Mononuclear cell (primary cell): ENCODE measurements around the gene PSMC5. TPM values are rescaled to one million over a fixed set of nuclear protein-coding genes. Genes with fewer than 3 reads are reported as not detected.
"Not testable (repeated sequence)": the region's sequence is repeated elsewhere in the genome, so short reads cannot be mapped to it uniquely, and the experiment has no call there.

Experiments
- H3K27me3 ChIP-seq: 2 replicates; pipeline ENCODE4 v1.6.0; 2011; ENCODE audit warnings: low read length, control low read depth; ENCODE audit not compliant: insufficient read depth
- H3K4me1 ChIP-seq: 2 replicates; pipeline ENCODE4 v1.5.1; 2011; ENCODE audit warnings: mild to moderate bottlenecking, low read length, control low read depth; ENCODE audit not compliant: insufficient read depth
- H3K4me3 ChIP-seq: 2 replicates; pipeline ENCODE4 v1.5.1; 2011; ENCODE audit warnings: mild to moderate bottlenecking, low read length, moderate library complexity
- H3K9me3 ChIP-seq: 2 replicates; pipeline ENCODE4 v1.5.1; 2011; ENCODE audit warnings: low read depth, mild to moderate bottlenecking, control low read depth, low read length
- total RNA-seq: library from RNA; depleted of rRNA; stranded (reverse); fragments of >200 nt; gene quantifications from one replicate; pipeline ENCODE4 v1.2.3, GENCODE V29; 2012

The PSMC5 gene
- 15.3 TPM for total RNA-seq

- H3K4me3 ChIP-seq: peak within 1 kb of the TSS; percentile 83
- H3K9me3 ChIP-seq: no peaks in the 10 kb centered on the region
- no peaks in the 10 kb centered on the region for H3K27me3 ChIP-seq
- H3K4me1 ChIP-seq: peaks cover 44% of the 10 kb centered on the region
Measured at GRCh38 chr17:63827002-63827800, at the start of gene PSMC5, which contains the start of gene FTSJ3. Gene PSMC5, plus strand, starts transcription at chr17:63827431. Its CDS starts 60 bp downstream, at chr17:63827491. Gene FTSJ3, minus strand, starts transcription at chr17:63827663. Its CDS starts 761 bp downstream, at chr17:63826902.

- peaks cover 20% of the 10 kb centered on the region for H3K4me1 ChIP-seq
- no peaks in the 10 kb centered on the region for H3K9me3 ChIP-seq
- no peaks in the 10 kb centered on the region for H3K27me3 ChIP-seq
- H3K4me3 ChIP-seq: no peak overlapping the region
Measured at GRCh38 chr17:63780507-63780906, 46.7 kb upstream of the PSMC5 start.

GRCh38 chr17:63780928-63781327 is 46.3 kb upstream of the PSMC5 start:
- H3K4me1 ChIP-seq: peaks cover 15% of the 10 kb centered on the region

GRCh38 chr17:63783522-63783921 is 43.7 kb upstream of the PSMC5 start:
- Histone ChIP-seq H3K27me3 (no peaks in the 10 kb centered on the region), H3K4me3 (no peak overlapping the region), H3K4me1 (peaks cover 3% of the 10 kb centered on the region), H3K9me3 (no peaks in the 10 kb centered on the region)

More at GRCh38 chr17:63780928-63781327, 46.3 kb upstream of the PSMC5 start:
- H3K9me3 ChIP-seq: no peaks in the 10 kb centered on the region
- H3K4me3 ChIP-seq: no peak overlapping the region
- H3K27me3 ChIP-seq: no peaks in the 10 kb centered on the region

- peaks cover 3% of the 10 kb centered on the region for H3K4me1 ChIP-seq
- H3K27me3 ChIP-seq: no peaks in the 10 kb centered on the region
- H3K9me3 ChIP-seq: no peaks in the 10 kb centered on the region
- H3K4me3 ChIP-seq: no peak overlapping the region
Measured at GRCh38 chr17:63785556-63785955, 41.7 kb upstream of the PSMC5 start.

- Histone ChIP-seq H3K4me3 (no peak overlapping the region), H3K9me3 (no peaks in the 10 kb centered on the region), H3K27me3 (no peaks in the 10 kb centered on the region), H3K4me1 (peaks cover 3% of the 10 kb centered on the region)
Measured at GRCh38 chr17:63786117-63786516, 41.1 kb upstream of the PSMC5 start.

GRCh38 chr17:63786971-63787711 is 40.1 kb upstream of the PSMC5 start:
- no peaks in the 10 kb centered on the region for H3K9me3 ChIP-seq
- H3K4me3 ChIP-seq: no peak overlapping the region
- no peaks in the 10 kb centered on the region for H3K27me3 ChIP-seq
- peaks cover 3% of the 10 kb centered on the region for H3K4me1 ChIP-seq

GRCh38 chr17:63790057-63790456 is 37.2 kb upstream of the PSMC5 start:
- Histone ChIP-seq H3K4me1 (no peaks in the 10 kb centered on the region), H3K9me3 (no peaks in the 10 kb centered on the region), H3K27me3 (no peaks in the 10 kb centered on the region), H3K4me3 (no peak overlapping the region)

GRCh38 chr17:63792055-63792729 is 35.0 kb upstream of the PSMC5 start:
- H3K27me3 ChIP-seq: no peaks in the 10 kb centered on the region
- H3K4me1 ChIP-seq: no peaks in the 10 kb centered on the region
- H3K9me3 ChIP-seq: no peaks in the 10 kb centered on the region
- H3K4me3 ChIP-seq: no peak overlapping the region

GRCh38 chr17:63796375-63796774 is 30.9 kb upstream of the PSMC5 start:
- H3K9me3 ChIP-seq, H3K4me3 ChIP-seq, H3K27me3 ChIP-seq, H3K4me1 ChIP-seq: not testable (repeated sequence)

GRCh38 chr17:63798572-63799106 is 28.6 kb upstream of the PSMC5 start:
- Histone ChIP-seq H3K4me3 (no peak overlapping the region), H3K4me1 (no peaks in the 10 kb centered on the region), H3K9me3 (no peaks in the 10 kb centered on the region), H3K27me3 (no peaks in the 10 kb centered on the region)

- Histone ChIP-seq H3K4me3 (no peak overlapping the region), H3K27me3 (no peaks in the 10 kb centered on the region), H3K4me1 (no peaks in the 10 kb centered on the region), H3K9me3 (no peaks in the 10 kb centered on the region)
Measured at GRCh38 chr17:63800783-63801182, 26.4 kb upstream of the PSMC5 start.

- no peaks in the 10 kb centered on the region for H3K4me1 ChIP-seq
- no peak overlapping the region for H3K4me3 ChIP-seq
- no peaks in the 10 kb centered on the region for H3K27me3 ChIP-seq
- no peaks in the 10 kb centered on the region for H3K9me3 ChIP-seq
Measured at GRCh38 chr17:63804328-63804727, 22.9 kb upstream of the PSMC5 start.

GRCh38 chr17:63805591-63805990 is 21.6 kb upstream of the PSMC5 start:
- Histone ChIP-seq H3K4me3 (no peak overlapping the region), H3K4me1 (no peaks in the 10 kb centered on the region), H3K9me3 (no peaks in the 10 kb centered on the region), H3K27me3 (no peaks in the 10 kb centered on the region)

- H3K4me3 ChIP-seq: no peak overlapping the region
- H3K9me3 ChIP-seq: no peaks in the 10 kb centered on the region
- no peaks in the 10 kb centered on the region for H3K27me3 ChIP-seq
- no peaks in the 10 kb centered on the region for H3K4me1 ChIP-seq
Measured at GRCh38 chr17:63809970-63810369, 17.3 kb upstream of the PSMC5 start.
